ENCODE results near the gene EXOC3L1. TPM values are rescaled to one million over a fixed set of nuclear protein-coding genes. Genes with fewer than 3 reads are reported as not detected.

The EXOC3L1 gene
- total and polyA plus RNA-seq, 2 of the 13 experiments (the other 11 are each of a cell fraction or from before 2014, with no cell fraction given), result 0.12 TPM; not detected in 1

- TF ChIP-seq RELA (CRISPR knock-in tag; IDR thresholded peaks at IDR 0.05) (0 out of 2 replicates have a peak, but pooled peaks have one; percentile 87), ZNF160 (CRISPR knock-in tag; IDR thresholded peaks at IDR 0.05) (peak; percentile 92; the same call in 1 of the 2 replicates), ZEB1 (IDR thresholded peaks at IDR 0.05; ENCODE audit: insufficient replicate concordance, low read depth) (no peak), ZNF556 (CRISPR knock-in tag; IDR thresholded peaks at IDR 0.05; ENCODE audit: borderline replicate concordance) (no peak), ZHX1 (CRISPR knock-in tag; IDR thresholded peaks at IDR 0.05; ENCODE audit: low read depth) (peak; percentile 63; the same call in 1 of the 2 replicates), SYNCRIP (IDR thresholded peaks at IDR 0.05; ENCODE audit: insufficient read depth, low read depth, low read length) (no peak), HDAC2 (CRISPR knock-in tag; IDR thresholded peaks at IDR 0.05) (peak; percentile 96), IRF9 (CRISPR knock-in tag; IDR thresholded peaks at IDR 0.05; ENCODE audit: borderline replicate concordance) (peak; percentile 43), ETV6 (CRISPR knock-in tag; conservative IDR thresholded peaks at IDR 0.05) (peak; percentile 98), CBX1 (IDR thresholded peaks at IDR 0.05; ENCODE audit: low read depth) (peak; percentile 89), TFDP2 (CRISPR knock-in tag; IDR thresholded peaks at IDR 0.05) (peak; percentile 63; the same call in 1 of the 2 replicates), HOXA5 (CRISPR knock-in tag; IDR thresholded peaks at IDR 0.05) (peak; percentile 89), ZNF121 (CRISPR knock-in tag; IDR thresholded peaks at IDR 0.05) (no peak), CBFB (CRISPR knock-in tag; IDR thresholded peaks at IDR 0.05) (peak; percentile 92; the same call in 1 of the 2 replicates), GATAD2A (CRISPR knock-in tag; IDR thresholded peaks at IDR 0.05) (peak; percentile 84), ARID3A (IDR thresholded peaks at IDR 0.05; ENCODE audit: low read depth, low read length) (0 out of 2 replicates have a peak, but pooled peaks have one; percentile 24), GTF3A (CRISPR knock-in tag; conservative IDR thresholded peaks at IDR 0.05) (no peak), KMT2A (CRISPR knock-in tag; IDR thresholded peaks at IDR 0.05) (no peak; the same call in 1 of the 2 replicates), DBP (CRISPR knock-in tag; IDR thresholded peaks at IDR 0.05; ENCODE audit: not compliant biosample characterization) (no peak), SATB2 (CRISPR knock-in tag; IDR thresholded peaks at IDR 0.05) (peak; percentile 68; the same call in 1 of the 2 replicates), MED1 (CRISPR knock-in tag; IDR thresholded peaks at IDR 0.05) (peak; percentile 82), SPEN (CRISPR knock-in tag; IDR thresholded peaks at IDR 0.05; ENCODE audit: low read depth) (peak; percentile 68; the same call in 1 of the 2 replicates)
Observed at GRCh38 chr16:67184995-67185650, 4.8 kb downstream of the EXOC3L1 start (continued).

All from HepG2 (cell line).